Loucy (cell line): ENCODE results near the gene TBCD.

Experiments used
- H2AFZ ChIP-seq: fragments of 200-600 bp; sonication (generic); 2 replicates; pipeline ENCODE4 v1.6.0; 2016; ENCODE audit warnings: antibody characterized with exemption, mild to moderate bottlenecking, low read length, moderate library complexity
- H3F3A ChIP-seq: fragments of 200-600 bp; 2 replicates; pipeline ENCODE4 v1.6.0; 2016; ENCODE audit warnings: antibody characterized with exemption, low read depth, mild to moderate bottlenecking
- H3K27me3 ChIP-seq: fragments of 200-600 bp; sonication (generic); 2 replicates; pipeline ENCODE4 v1.6.1; 2014; ENCODE audit warnings: low read length, mild to moderate bottlenecking; ENCODE audit not compliant: insufficient read depth, poor library complexity, severe bottlenecking
- H3K36me3 ChIP-seq: fragments of 200-600 bp; sonication (generic); 2 replicates; pipeline ENCODE4 v1.6.1; 2016; ENCODE audit warnings: low read length; ENCODE audit not compliant: insufficient read depth
- H3K4me1 ChIP-seq: fragments of 200-600 bp; sonication (generic); 2 replicates; pipeline ENCODE4 v1.5.1; 2014; ENCODE audit warnings: low read length, mild to moderate bottlenecking; ENCODE audit not compliant: insufficient read depth, poor library complexity, severe bottlenecking
- H3K4me2 ChIP-seq: fragments of 200-600 bp; sonication (generic); 2 replicates; pipeline ENCODE4 v1.6.0; 2014; ENCODE audit warnings: antibody characterized with exemption, low read length, low read depth, mild to moderate bottlenecking; ENCODE audit not compliant: poor library complexity, severe bottlenecking
- H3K4me3 ChIP-seq: fragments of 200-600 bp; sonication (generic); 2 replicates; pipeline ENCODE4 v1.5.1; 2014; ENCODE audit warnings: low read length, mild to moderate bottlenecking, mixed read lengths; ENCODE audit not compliant: poor library complexity, severe bottlenecking
- H3K79me2 ChIP-seq: fragments of 200-600 bp; sonication (generic); 2 replicates; pipeline ENCODE4 v1.6.1; 2014; ENCODE audit warnings: low read length; ENCODE audit not compliant: insufficient read depth
- H3K9ac ChIP-seq: fragments of 200-600 bp; sonication (generic); 2 replicates; pipeline ENCODE4 v1.6.0; 2014; ENCODE audit warnings: mild to moderate bottlenecking, low read depth, low read length, moderate library complexity; ENCODE audit not compliant: poor library complexity, severe bottlenecking
- H3K9me2 ChIP-seq: fragments of 200-600 bp; sonication (generic); replicated peaks from 2 replicates; pipeline ENCODE4 v1.6.1; 2016; ENCODE audit warnings: low read depth, low read length, mixed read lengths
- H3K9me3 ChIP-seq: fragments of 200-600 bp; sonication (generic); 2 replicates; pipeline ENCODE4 v1.6.1; 2014; ENCODE audit warnings: mild to moderate bottlenecking, antibody characterized with exemption, low read length, low read depth; ENCODE audit not compliant: insufficient read depth
- H4K20me1 ChIP-seq: fragments of 200-600 bp; sonication (generic); 2 replicates; pipeline ENCODE4 v1.6.0; 2014; ENCODE audit warnings: antibody characterized with exemption, low read length, mild to moderate bottlenecking; ENCODE audit not compliant: insufficient read depth, poor library complexity, severe bottlenecking
- CTCF ChIP-seq: fragments of 200-600 bp; sonication (generic); conservative IDR thresholded peaks from 2 replicates; pipeline ENCODE4 v1.5.1; 2014; ENCODE audit warnings: mild to moderate bottlenecking, antibody characterized with exemption, low read length
- EZH2phosphoT487 ChIP-seq: fragments of 200-600 bp; IDR thresholded peaks from 2 replicates; pipeline ENCODE4 v1.6.1; 2018; ENCODE audit warnings: antibody characterized with exemption, mild to moderate bottlenecking, moderate library complexity, borderline replicate concordance

The TBCD gene

GRCh38 chr17:82977606-82978005 lies 225.7 kb downstream of the TBCD start:
- peaks cover 6% of the 10 kb centered on the region; the same call in 1 of the 2 replicates for H3K36me3 ChIP-seq
- no peak overlapping the region for H3K9ac ChIP-seq
- no peaks in the 10 kb centered on the region for H3K27me3 ChIP-seq
- TF ChIP-seq CTCF (no peak), EZH2phosphoT487 (no peak)
- H3K4me1 ChIP-seq, result peaks cover 20% of the 10 kb centered on the region
- no peaks in the 10 kb centered on the region for H3K79me2 ChIP-seq
- H3F3A ChIP-seq, result no peaks in the 10 kb centered on the region
- H4K20me1 ChIP-seq, result no peaks in the 10 kb centered on the region
- H3K9me2 ChIP-seq, result no peaks in the 10 kb centered on the region
- no peak overlapping the region for H2AFZ ChIP-seq
- H3K4me3 ChIP-seq, result no peak overlapping the region
- no peak overlapping the region for H3K4me2 ChIP-seq
- H3K9me3 ChIP-seq, result no peaks in the 10 kb centered on the region

- Histone ChIP-seq H3K36me3 (peaks cover 6% of the 10 kb centered on the region; the same call in 1 of the 2 replicates), H3K27me3 (no peaks in the 10 kb centered on the region), H3F3A (no peaks in the 10 kb centered on the region), H3K9ac (peak overlapping the region; percentile 1), H3K9me3 (no peaks in the 10 kb centered on the region), H3K4me2 (peak overlapping the region; percentile 34), H2AFZ (no peak overlapping the region), H4K20me1 (no peaks in the 10 kb centered on the region), H3K4me3 (no peak overlapping the region), H3K9me2 (no peaks in the 10 kb centered on the region), H3K4me1 (peaks cover 20% of the 10 kb centered on the region), H3K79me2 (no peaks in the 10 kb centered on the region)
- TF ChIP-seq EZH2phosphoT487 (no peak), CTCF (no peak)
These were observed 227.0 kb downstream of the TBCD start for GRCh38 chr17:82978765-82979349.

- Histone ChIP-seq H3K9me2 (no peaks in the 10 kb centered on the region), H3K36me3 (peaks cover 6% of the 10 kb centered on the region; the same call in 1 of the 2 replicates), H2AFZ (no peak overlapping the region), H3K9ac (no peak overlapping the region), H3K79me2 (peaks cover 6% of the 10 kb centered on the region; the same call in 1 of the 2 replicates), H3K4me3 (no peak overlapping the region), H3K4me2 (no peak overlapping the region), H3F3A (no peaks in the 10 kb centered on the region), H3K4me1 (peaks cover 22% of the 10 kb centered on the region), H3K9me3 (no peaks in the 10 kb centered on the region), H4K20me1 (peaks cover 3% of the 10 kb centered on the region), H3K27me3 (no peaks in the 10 kb centered on the region)
- TF ChIP-seq CTCF (no peak), EZH2phosphoT487 (no peak)
These were observed 227.9 kb downstream of the TBCD start for GRCh38 chr17:82979718-82980117.
